H9 (cell line): Measurements from ENCODE around the gene FGF12. TPM values are rescaled to one million over a fixed set of nuclear protein-coding genes. Genes with fewer than 3 reads are reported as not detected.

Experiments
- DNase-seq: peaks from one replicate; pipeline ENCODE4 v3.0.0-alpha.2; 2017
- H2AFZ ChIP-seq: one replicate; pipeline ENCODE4 v1.6.1; 2013; ENCODE audit warnings: mild to moderate bottlenecking, low read length, control low read depth, moderate library complexity
- H2AK5ac ChIP-seq: 2 replicates; pipeline ENCODE4 v1.6.1; 2013; ENCODE audit warnings: low read length, control low read depth, mixed read lengths; ENCODE audit not compliant: insufficient read length
- H2BK120ac ChIP-seq: one replicate; pipeline ENCODE4 v1.6.1; 2013; ENCODE audit warnings: low read depth, mild to moderate bottlenecking, low read length, control low read depth, inconsistent platforms; ENCODE audit not compliant: poor library complexity, severe bottlenecking
- H2BK12ac ChIP-seq: 2 replicates; pipeline ENCODE4 v1.6.1; 2013; ENCODE audit warnings: low read length, control low read depth, mixed read lengths, low read depth; ENCODE audit not compliant: insufficient read length
- H2BK15ac ChIP-seq: 2 replicates; pipeline ENCODE4 v1.6.1; 2013; ENCODE audit warnings: low read depth, low read length, control low read depth
- H2BK20ac ChIP-seq: one replicate; pipeline ENCODE4 v1.6.1; 2013; ENCODE audit warnings: low read depth, mild to moderate bottlenecking, low read length, control low read depth, inconsistent platforms; ENCODE audit not compliant: poor library complexity, severe bottlenecking
- H2BK5ac ChIP-seq: 2 replicates; pipeline ENCODE4 v1.6.1; 2013; ENCODE audit warnings: low read length, control low read depth, mixed read lengths; ENCODE audit not compliant: insufficient read length
- H3K14ac ChIP-seq: 2 replicates; pipeline ENCODE4 v1.6.1; 2013; ENCODE audit warnings: low read length, control low read depth; ENCODE audit not compliant: insufficient read depth
- H3K18ac ChIP-seq: 2 replicates; pipeline ENCODE4 v1.6.1; 2013; ENCODE audit warnings: low read depth, mild to moderate bottlenecking, mixed read lengths, low read length, control low read depth; ENCODE audit not compliant: insufficient read length
- H3K23ac ChIP-seq: 2 replicates; pipeline ENCODE4 v1.6.1; 2013; ENCODE audit warnings: low read length, control low read depth, mixed read lengths, low read depth; ENCODE audit not compliant: insufficient read length
- H3K23me2 ChIP-seq: 2 replicates; pipeline ENCODE4 v1.6.1; 2013; ENCODE audit warnings: low read depth, mild to moderate bottlenecking, mixed read lengths, low read length, control low read depth; ENCODE audit not compliant: insufficient read length, poor library complexity, severe bottlenecking
- H3K27ac ChIP-seq: 2 replicates; pipeline ENCODE4 v1.5.1; 2013; ENCODE audit warnings: low read length, control low read depth, mixed read lengths, low read depth; ENCODE audit not compliant: insufficient read length
- H3K27me3 ChIP-seq: 2 replicates; pipeline ENCODE4 v1.6.1; 2013; ENCODE audit warnings: low read length, control low read depth, inconsistent platforms; ENCODE audit not compliant: insufficient read depth
- H3K4ac ChIP-seq: 2 replicates; pipeline ENCODE4 v1.6.1; 2013; ENCODE audit warnings: low read depth, mild to moderate bottlenecking, control low read depth, inconsistent platforms, low read length, moderate library complexity
- H3K4me1 ChIP-seq: 2 replicates; pipeline ENCODE4 v1.6.1; 2013; ENCODE audit warnings: low read length, control low read depth, inconsistent platforms; ENCODE audit not compliant: insufficient read depth
- H3K4me2 ChIP-seq: 2 replicates; pipeline ENCODE4 v1.6.1; 2013; ENCODE audit warnings: low read length, control low read depth, mixed read lengths; ENCODE audit not compliant: insufficient read length, insufficient read depth
- H3K56ac ChIP-seq: 2 replicates; pipeline ENCODE4 v1.6.1; 2013; ENCODE audit warnings: low read depth, mild to moderate bottlenecking, mixed read lengths, low read length, control low read depth; ENCODE audit not compliant: insufficient read length
- H3K79me1 ChIP-seq: 2 replicates; pipeline ENCODE4 v1.6.1; 2013; ENCODE audit warnings: low read depth, mild to moderate bottlenecking, moderate library complexity, low read length, control low read depth, inconsistent platforms; ENCODE audit not compliant: insufficient read depth, poor library complexity, severe bottlenecking
- H3K79me2 ChIP-seq: 2 replicates; pipeline ENCODE4 v1.6.1; 2013; ENCODE audit warnings: low read length, control low read depth, inconsistent platforms; ENCODE audit not compliant: insufficient read depth
- H3K9ac ChIP-seq: 2 replicates; pipeline ENCODE4 v1.6.1; 2013; ENCODE audit warnings: low read length, control low read depth, mixed read lengths; ENCODE audit not compliant: insufficient read length; ENCODE audit errors: extremely low read depth
- H3K9me3 ChIP-seq: one replicate; pipeline ENCODE4 v1.6.1; 2013; ENCODE audit warnings: low read depth, low read length, inconsistent platforms; ENCODE audit not compliant: control insufficient read depth
- H3T11ph ChIP-seq: one replicate; pipeline ENCODE4 v1.6.1; 2013; ENCODE audit warnings: mild to moderate bottlenecking, low read length, control low read depth, inconsistent platforms
- H4K20me1 ChIP-seq: one replicate; pipeline ENCODE4 v1.6.1; 2013; ENCODE audit not compliant: control insufficient read depth, insufficient read length, insufficient read depth
- H4K5ac ChIP-seq: 2 replicates; pipeline ENCODE4 v1.6.1; 2013; ENCODE audit warnings: low read depth, mild to moderate bottlenecking, mixed read lengths, low read length, control low read depth; ENCODE audit not compliant: insufficient read length
- H4K8ac ChIP-seq: replicated peaks from 2 replicates; pipeline ENCODE4 v1.6.1; 2013; ENCODE audit warnings: low read length, control low read depth, mixed read lengths, low read depth; ENCODE audit not compliant: insufficient read length
- H4K91ac ChIP-seq: 2 replicates; pipeline ENCODE4 v1.6.1; 2013; ENCODE audit warnings: low read depth, mild to moderate bottlenecking, moderate library complexity, mixed read lengths, low read length, control low read depth; ENCODE audit not compliant: insufficient read length
- H3K27ac Mint-ChIP-seq, 3 experiments: 2 replicates in 2 of 3; 3 replicates in 1 of 3; pipeline ENCODE4 v1.8.0; 2020 to 2021; ENCODE audit warnings: mixed read lengths in 3 of 3, mild to moderate bottlenecking in 1 of 3, moderate library complexity in 1 of 3
- H3K27me3 Mint-ChIP-seq: 2 replicates; pipeline ENCODE4 v1.8.0; 2021; ENCODE audit warnings: low read depth, mild to moderate bottlenecking, moderate library complexity, mixed read lengths
- H3K36me3 Mint-ChIP-seq, 3 experiments: 2 replicates in 2 of 3; 3 replicates in 1 of 3; pipeline ENCODE4 v1.8.0; 2020 to 2021; ENCODE audit warnings: low read depth in 3 of 3, mixed read lengths in 3 of 3; ENCODE audit not compliant: insufficient read depth in 1 of 3
- H3K4me1 Mint-ChIP-seq, 2 experiments: 2 replicates each; pipeline ENCODE4 v1.8.0; 2020; ENCODE audit warnings: mixed read lengths in 2 of 2
- H3K4me3 Mint-ChIP-seq, 2 experiments: 2 replicates in 1 of 2; 3 replicates in 1 of 2; pipeline ENCODE4 v1.8.0; 2020 to 2021; ENCODE audit warnings: mild to moderate bottlenecking in 2 of 2, mixed read lengths in 2 of 2, moderate library complexity in 1 of 2
- H3K9me3 Mint-ChIP-seq, 2 experiments: 2 replicates in 1 of 2; 3 replicates in 1 of 2; pipeline ENCODE4 v1.8.0; 2020; ENCODE audit warnings: mild to moderate bottlenecking in 2 of 2, mixed read lengths in 2 of 2, moderate library complexity in 1 of 2
- WGBS: extraction: QIAGEN DNeasy Blood & Tissue Kit; methylation state at CpG from one replicate; pipeline ENCODE4 v1.1.7; 2013; ENCODE audit warnings: missing lambda C conversion rate, low lambda C conversion rate, mixed read lengths; ENCODE audit not compliant: insufficient read length; ENCODE audit errors: extremely low coverage; 5-methylcytosine and 5-hydroxymethylcytosine counted together
- total RNA-seq: library from RNA; stranded (reverse); gene quantifications from 2 replicates; pipeline ENCODE4 v1.2.1, GENCODE V29; 2021
- TF ChIP-seq, protein P1 (sequence below): fragments of 200-600 bp; sonication (generic); conservative IDR thresholded peaks from 3 replicates; pipeline ENCODE4 v1.8.0; 2021; ENCODE audit warnings: antibody characterized with exemption, mild to moderate bottlenecking

The FGF12 gene
- total RNA-seq, 1 experiment from 2014 or later, result 5.6 TPM

DNA sequence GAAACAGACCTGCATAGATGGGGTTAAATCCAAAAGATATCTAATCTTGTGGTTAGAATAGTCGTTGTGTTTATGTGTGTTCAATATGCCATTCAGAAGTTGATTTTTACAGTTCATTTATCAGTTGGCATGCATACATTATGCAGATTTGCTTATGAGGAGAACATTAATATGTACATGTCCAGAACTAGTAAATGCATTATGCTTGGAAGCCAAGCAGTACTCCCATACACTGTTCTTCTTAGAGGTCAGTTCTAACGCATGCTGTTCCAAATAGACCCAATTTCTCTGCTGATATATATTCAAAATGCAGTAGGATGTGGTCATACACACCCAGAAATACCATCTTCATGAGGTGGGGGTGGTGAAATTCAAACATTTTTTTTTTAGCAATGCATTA lies 956 bp downstream of the FGF12 start:
- no peak overlapping the region for H2AFZ ChIP-seq
- no peak overlapping the region for H3T11ph ChIP-seq
- no peak overlapping the region for H3K27ac ChIP-seq
- Mint-ChIP-seq H3K9me3 (no peaks in the 10 kb centered on the region), H3K27ac (no peak overlapping the region), H3K4me1 (peaks cover 17 to 22% of the 10 kb centered on the region in 2 experiments), H3K27me3 (peaks cover 4% of the 10 kb centered on the region), H3K36me3 (no peaks in the 10 kb centered on the region), H3K4me3 (peak overlapping the region in 1 of 2 experiments; percentile 69; a peak in 1 of 5 replicates)
- no peaks in the 10 kb centered on the region for H3K9me3 ChIP-seq
- no peak for DNase-seq
- no peaks in the 10 kb centered on the region for H3K27me3 ChIP-seq
- WGBS, result no CpG with 5 or more reads among the region's 2 CpGs
- no peak overlapping the region for H3K14ac ChIP-seq
- no peak overlapping the region for H2BK15ac ChIP-seq
- no peak overlapping the region for H4K91ac ChIP-seq
- H3K4ac ChIP-seq, result no peak overlapping the region
- H2AK5ac ChIP-seq, result no peak overlapping the region
- no peaks in the 10 kb centered on the region for H3K79me2 ChIP-seq
- peaks cover 2% of the 10 kb centered on the region for H3K4me1 ChIP-seq
- peak overlapping the region; percentile 93 for H3K4me2 ChIP-seq
- no peak overlapping the region for H3K56ac ChIP-seq
- H2BK120ac ChIP-seq, result no peak overlapping the region
- H2BK12ac ChIP-seq, result no peak overlapping the region
- peaks cover 9% of the 10 kb centered on the region for H3K23me2 ChIP-seq
- no peak overlapping the region for H2BK5ac ChIP-seq
- H3K23ac ChIP-seq, result no peak overlapping the region
- TF ChIP-seq, protein P1, sequence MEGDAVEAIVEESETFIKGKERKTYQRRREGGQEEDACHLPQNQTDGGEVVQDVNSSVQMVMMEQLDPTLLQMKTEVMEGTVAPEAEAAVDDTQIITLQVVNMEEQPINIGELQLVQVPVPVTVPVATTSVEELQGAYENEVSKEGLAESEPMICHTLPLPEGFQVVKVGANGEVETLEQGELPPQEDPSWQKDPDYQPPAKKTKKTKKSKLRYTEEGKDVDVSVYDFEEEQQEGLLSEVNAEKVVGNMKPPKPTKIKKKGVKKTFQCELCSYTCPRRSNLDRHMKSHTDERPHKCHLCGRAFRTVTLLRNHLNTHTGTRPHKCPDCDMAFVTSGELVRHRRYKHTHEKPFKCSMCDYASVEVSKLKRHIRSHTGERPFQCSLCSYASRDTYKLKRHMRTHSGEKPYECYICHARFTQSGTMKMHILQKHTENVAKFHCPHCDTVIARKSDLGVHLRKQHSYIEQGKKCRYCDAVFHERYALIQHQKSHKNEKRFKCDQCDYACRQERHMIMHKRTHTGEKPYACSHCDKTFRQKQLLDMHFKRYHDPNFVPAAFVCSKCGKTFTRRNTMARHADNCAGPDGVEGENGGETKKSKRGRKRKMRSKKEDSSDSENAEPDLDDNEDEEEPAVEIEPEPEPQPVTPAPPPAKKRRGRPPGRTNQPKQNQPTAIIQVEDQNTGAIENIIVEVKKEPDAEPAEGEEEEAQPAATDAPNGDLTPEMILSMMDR, result no peak
- H4K5ac ChIP-seq, result no peak overlapping the region
- no peak overlapping the region for H3K18ac ChIP-seq
- no peak overlapping the region for H3K9ac ChIP-seq
- H3K79me1 ChIP-seq, result no peaks in the 10 kb centered on the region
- no peaks in the 10 kb centered on the region for H4K20me1 ChIP-seq
- no peak overlapping the region for H2BK20ac ChIP-seq
- H4K8ac ChIP-seq, result no peak overlapping the region
